Neural progenitor cell (in vitro differentiated cells): ENCODE results near the gene DIAPH2.

Experiments
- CTCF ChIP-seq: fragments of 200-600 bp; sonication (generic); IDR thresholded peaks from 2 replicates; pipeline ENCODE4 v1.5.1; 2017; ENCODE audit warnings: antibody characterized with exemption, mild to moderate bottlenecking
- EZH2phosphoT487 ChIP-seq: fragments of 200-600 bp; sonication (generic); IDR thresholded peaks from 2 replicates; pipeline ENCODE4 v1.6.1; 2017; ENCODE audit warnings: antibody characterized with exemption

GRCh38 chrX:97628326-97628725, 943.7 kb downstream of the DIAPH2 start:
- TF ChIP-seq CTCF (no peak), EZH2phosphoT487 (no peak)
